Central memory CD8-positive, alpha-beta T cell (primary cell): ENCODE results near the gene DSCAML1.

Experiments used
- ATAC-seq: fragments of 150-1000 bp; cut with Tn5 transposase; replicated peaks from 2 replicates; pipeline ENCODE4 v1.10.0; 2022; ENCODE audit warnings: mild to moderate bottlenecking, moderate FRiP score, moderate number of reproducible peaks; ENCODE audit not compliant: poor library complexity, severe bottlenecking; ENCODE audit errors: extremely low read depth
- DNase-seq, 2 donors: peaks; one replicate each; pipeline ENCODE4 v3.0.0; 2021; ENCODE audit warnings: low spot score in 2 of 2
- H3K27ac Mint-ChIP-seq: one replicate; pipeline ENCODE4 v1.8.0; 2022; ENCODE audit warnings: low read depth, mild to moderate bottlenecking, moderate library complexity, mixed read lengths
- H3K27me3 Mint-ChIP-seq: one replicate; pipeline ENCODE4 v1.8.0; 2022; ENCODE audit warnings: mixed read lengths
- H3K36me3 Mint-ChIP-seq: one replicate; pipeline ENCODE4 v1.8.0; 2022; ENCODE audit warnings: mild to moderate bottlenecking, moderate library complexity, mixed read lengths; ENCODE audit not compliant: insufficient read depth
- H3K4me1 Mint-ChIP-seq: one replicate; pipeline ENCODE4 v1.8.0; 2022; ENCODE audit warnings: mixed read lengths
- H3K4me3 Mint-ChIP-seq: one replicate; pipeline ENCODE4 v1.8.0; 2022; ENCODE audit warnings: mild to moderate bottlenecking, moderate library complexity, mixed read lengths
- H3K9me3 Mint-ChIP-seq: one replicate; pipeline ENCODE4 v1.8.0; 2022; ENCODE audit warnings: mixed read lengths

DSCAML1 gene

DNA sequence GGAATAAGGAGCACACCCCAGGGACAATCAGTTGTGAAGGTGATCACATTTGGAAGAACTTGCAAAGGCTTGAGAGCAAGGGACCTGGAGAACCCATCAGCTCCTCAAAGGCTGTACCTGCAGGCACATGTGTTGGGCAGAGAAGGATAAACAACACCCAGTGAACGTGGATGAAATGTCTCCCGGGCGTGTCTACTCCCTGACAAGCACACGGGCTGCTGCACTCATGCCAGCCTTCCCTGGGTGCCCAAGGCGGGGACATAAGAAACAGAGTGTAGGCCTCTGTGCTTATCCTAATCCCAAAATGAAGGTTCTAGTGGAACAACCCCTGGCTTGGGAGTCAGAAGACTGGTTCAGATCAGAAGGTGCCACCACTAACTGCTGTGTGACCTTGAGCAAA is 46.7 kb downstream of the DSCAML1 start:
- H3K36me3 Mint-ChIP-seq = no peaks in the 10 kb centered on the region
- H3K27ac Mint-ChIP-seq = no peak overlapping the region
- H3K9me3 Mint-ChIP-seq = no peaks in the 10 kb centered on the region
- H3K4me1 Mint-ChIP-seq = no peaks in the 10 kb centered on the region
- H3K4me3 Mint-ChIP-seq = no peak overlapping the region
- H3K27me3 Mint-ChIP-seq = peaks cover 4% of the 10 kb centered on the region
- ATAC-seq = no peak
- no peak for DNase-seq

DNA sequence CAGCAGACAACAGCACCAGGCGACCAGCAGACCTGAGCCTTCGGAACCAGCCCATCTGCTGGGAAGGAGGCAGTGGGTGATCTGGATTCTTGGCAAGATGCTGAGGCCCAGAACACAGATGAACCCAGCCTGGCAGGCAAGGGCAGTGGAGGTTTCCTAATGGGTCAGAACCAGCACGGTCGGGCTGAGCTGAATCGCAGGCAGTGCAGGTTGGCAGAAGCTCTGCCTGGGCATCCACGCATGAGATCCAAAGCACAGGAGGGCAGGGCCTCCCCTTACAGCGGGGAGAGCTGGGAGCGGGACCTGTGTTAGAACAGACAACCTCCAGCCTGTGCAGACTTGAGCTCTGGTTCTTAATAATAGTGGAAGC is 47.5 kb downstream of the DSCAML1 start:
- DNase-seq (no peak), ATAC-seq (no peak)
- Mint-ChIP-seq H3K27me3 (peaks cover 4% of the 10 kb centered on the region), H3K4me1 (no peaks in the 10 kb centered on the region), H3K4me3 (no peak overlapping the region), H3K27ac (no peak overlapping the region), H3K9me3 (no peaks in the 10 kb centered on the region), H3K36me3 (no peaks in the 10 kb centered on the region)

DNA sequence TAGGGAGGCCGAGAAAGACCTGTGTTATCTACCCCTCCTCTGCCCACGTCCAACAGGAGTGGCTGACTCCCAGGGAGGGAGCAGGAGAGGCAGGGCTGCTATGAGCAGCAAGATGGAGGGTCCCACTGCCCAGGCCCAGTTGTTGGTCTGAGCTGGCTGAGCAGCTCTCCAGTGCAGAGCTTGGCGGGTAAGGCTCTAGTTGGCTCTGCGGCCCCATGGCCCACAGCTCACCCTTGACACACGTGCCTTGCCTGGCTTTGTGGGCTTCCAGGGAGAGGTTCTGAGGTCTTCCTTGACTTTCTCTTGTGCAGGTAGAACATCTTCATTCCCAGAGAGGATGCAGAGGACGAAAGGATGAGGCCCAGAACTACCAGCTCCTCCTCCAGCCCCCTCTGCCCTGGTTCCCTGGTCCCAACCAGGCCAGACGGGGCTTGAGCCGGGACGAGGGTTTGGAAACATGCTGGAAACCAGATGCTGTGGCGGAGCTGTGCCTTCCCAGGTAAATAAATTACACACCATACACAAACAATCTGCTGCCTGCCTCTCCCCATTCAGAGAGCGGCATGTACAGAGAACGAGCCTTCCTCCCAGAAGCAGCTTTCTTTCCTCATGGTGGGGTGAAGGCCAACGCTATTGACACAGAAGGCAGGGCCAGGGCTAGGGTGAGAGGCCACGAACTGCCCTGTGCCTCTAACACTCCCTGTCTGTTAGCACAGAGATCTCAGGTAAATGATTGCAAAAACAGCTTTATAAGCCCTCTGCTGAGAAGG is 48.1 kb downstream of the DSCAML1 start:
- Mint-ChIP-seq H3K27me3 (peaks cover 10% of the 10 kb centered on the region), H3K4me1 (no peaks in the 10 kb centered on the region), H3K27ac (no peak overlapping the region), H3K9me3 (no peaks in the 10 kb centered on the region), H3K36me3 (no peaks in the 10 kb centered on the region), H3K4me3 (no peak overlapping the region)
- no peak for DNase-seq
- ATAC-seq = no peak

DNA sequence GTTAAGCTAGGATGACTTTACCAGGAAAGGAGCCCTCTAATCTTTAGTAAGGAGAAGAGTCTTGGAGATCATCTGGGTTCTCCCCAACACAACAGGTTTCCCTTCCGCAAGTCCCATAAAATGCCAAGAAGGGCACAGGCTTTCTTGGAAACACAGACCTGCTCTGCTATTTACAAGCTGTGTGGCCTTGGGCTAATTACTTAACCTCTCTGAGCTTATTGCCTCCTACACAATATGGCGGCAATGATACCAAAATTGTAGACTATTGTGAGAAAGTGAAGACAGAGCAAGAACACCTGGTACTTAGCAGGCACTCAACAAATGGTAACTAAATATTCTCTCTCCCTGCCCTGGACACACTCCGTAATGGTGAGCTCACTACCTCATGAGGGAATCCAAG is 49.1 kb downstream of the DSCAML1 start:
- DNase-seq (no peak), ATAC-seq (no peak)
- Mint-ChIP-seq H3K27ac (no peak overlapping the region), H3K4me1 (no peaks in the 10 kb centered on the region), H3K36me3 (no peaks in the 10 kb centered on the region), H3K27me3 (peaks cover 15% of the 10 kb centered on the region), H3K4me3 (no peak overlapping the region), H3K9me3 (no peaks in the 10 kb centered on the region)

DNA sequence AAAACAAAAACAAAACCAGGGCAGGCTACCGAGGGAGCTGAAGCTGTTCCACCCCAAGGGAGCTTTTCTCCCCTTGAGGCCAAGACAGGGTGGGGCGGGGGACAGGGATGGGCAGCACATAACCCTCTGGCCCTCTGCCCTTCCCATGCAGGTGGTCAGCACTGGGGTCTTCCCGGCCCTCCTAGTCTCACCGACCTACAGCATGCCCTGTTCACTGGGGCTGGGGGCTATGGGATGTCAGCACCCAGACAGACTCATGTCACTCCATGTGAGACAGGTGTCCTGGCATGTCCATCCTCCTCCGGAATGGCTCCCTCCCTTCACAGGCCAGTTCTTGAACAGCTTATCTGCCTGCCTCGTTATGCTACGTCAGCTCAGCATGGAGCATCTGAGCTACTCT is 51.7 kb downstream of the DSCAML1 start:
- peaks cover 26% of the 10 kb centered on the region for H3K27me3 Mint-ChIP-seq
- DNase-seq = no peak

DNA sequence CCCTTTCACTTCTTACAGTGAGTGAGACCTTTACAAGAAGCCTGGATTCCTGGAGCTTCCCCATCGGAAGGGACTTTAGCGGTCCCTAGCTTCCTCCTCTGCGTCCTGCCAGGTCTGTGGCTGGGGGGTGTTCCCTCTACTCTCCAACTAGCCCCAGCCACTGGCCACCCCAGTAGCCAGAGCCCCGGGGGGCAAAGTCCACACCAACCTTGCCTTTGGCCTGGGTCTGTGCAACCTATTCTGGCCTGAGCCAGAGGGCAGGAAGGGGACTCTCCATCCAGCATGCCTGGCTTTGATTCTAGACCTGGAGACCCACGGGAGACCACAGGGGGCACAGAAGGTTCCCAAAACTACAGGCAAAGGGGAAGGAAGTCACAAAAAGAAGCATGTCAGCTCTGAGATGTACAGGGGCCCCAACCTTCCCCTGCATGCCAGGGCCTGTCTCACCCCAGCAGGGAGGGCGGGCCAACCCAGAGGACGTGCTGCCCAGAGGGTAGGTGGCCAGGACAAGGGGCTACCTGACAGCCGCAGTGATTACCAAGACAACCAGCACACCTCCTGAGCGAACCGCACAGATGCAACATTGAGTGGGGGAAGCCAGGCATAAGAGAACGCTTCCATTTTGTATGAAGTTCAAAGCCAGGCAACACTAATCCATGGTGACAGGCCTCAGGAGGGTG is 52.4 kb downstream of the DSCAML1 start:
- Mint-ChIP-seq H3K27me3 (peaks cover 33% of the 10 kb centered on the region), H3K9me3 (no peaks in the 10 kb centered on the region), H3K4me1 (no peaks in the 10 kb centered on the region), H3K4me3 (no peak overlapping the region), H3K36me3 (no peaks in the 10 kb centered on the region), H3K27ac (no peak overlapping the region)
- ATAC-seq = no peak
- no peak for DNase-seq

More for the DNA sequence above, 51.7 kb downstream of the DSCAML1 start:
- no peak for ATAC-seq
- H3K4me1 Mint-ChIP-seq = no peaks in the 10 kb centered on the region
- no peak overlapping the region for H3K27ac Mint-ChIP-seq
- no peaks in the 10 kb centered on the region for H3K36me3 Mint-ChIP-seq
- no peak overlapping the region for H3K4me3 Mint-ChIP-seq
- no peaks in the 10 kb centered on the region for H3K9me3 Mint-ChIP-seq

DNA sequence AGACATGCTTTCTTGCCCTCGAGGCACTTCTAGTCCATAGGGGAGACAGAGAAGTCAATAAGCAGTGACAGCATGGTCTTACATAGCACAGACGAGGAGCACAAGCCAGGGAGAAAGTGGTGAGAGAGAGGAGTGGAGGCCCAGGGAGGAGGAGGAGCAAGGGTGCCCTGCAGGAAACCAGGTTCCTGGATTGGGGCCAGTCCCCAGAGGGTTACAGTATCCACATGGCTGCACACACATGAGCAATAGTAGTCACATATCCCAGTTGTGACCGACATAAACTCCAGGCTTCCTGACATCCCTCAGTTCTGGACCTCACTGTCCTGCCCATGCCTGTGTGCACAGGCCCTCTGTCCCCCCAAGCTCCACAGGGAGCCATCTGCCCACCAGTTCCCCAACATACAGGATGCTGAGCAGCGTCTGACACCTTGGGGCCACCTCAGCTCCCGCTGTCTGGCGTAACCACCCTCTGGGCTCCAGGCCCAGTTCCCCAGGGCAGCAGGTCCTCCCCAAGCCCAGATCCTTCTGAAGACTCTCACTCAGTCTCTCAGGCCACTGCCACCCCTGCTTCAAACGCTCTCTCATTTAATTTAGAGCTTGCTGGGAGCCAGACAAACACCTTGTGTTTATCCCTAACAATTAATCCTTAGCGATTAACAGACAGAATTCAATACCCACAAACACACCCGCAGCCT is 53.7 kb downstream of the DSCAML1 start:
- ATAC-seq (peak; percentile 68), DNase-seq (peak in 1 of 2 donors; percentile 21)
- no peak overlapping the region for H3K27ac Mint-ChIP-seq
- no peaks in the 10 kb centered on the region for H3K4me1 Mint-ChIP-seq
- no peaks in the 10 kb centered on the region for H3K36me3 Mint-ChIP-seq
- H3K27me3 Mint-ChIP-seq = peaks cover 46% of the 10 kb centered on the region
- H3K4me3 Mint-ChIP-seq = no peak overlapping the region
- H3K9me3 Mint-ChIP-seq = no peaks in the 10 kb centered on the region

DNA sequence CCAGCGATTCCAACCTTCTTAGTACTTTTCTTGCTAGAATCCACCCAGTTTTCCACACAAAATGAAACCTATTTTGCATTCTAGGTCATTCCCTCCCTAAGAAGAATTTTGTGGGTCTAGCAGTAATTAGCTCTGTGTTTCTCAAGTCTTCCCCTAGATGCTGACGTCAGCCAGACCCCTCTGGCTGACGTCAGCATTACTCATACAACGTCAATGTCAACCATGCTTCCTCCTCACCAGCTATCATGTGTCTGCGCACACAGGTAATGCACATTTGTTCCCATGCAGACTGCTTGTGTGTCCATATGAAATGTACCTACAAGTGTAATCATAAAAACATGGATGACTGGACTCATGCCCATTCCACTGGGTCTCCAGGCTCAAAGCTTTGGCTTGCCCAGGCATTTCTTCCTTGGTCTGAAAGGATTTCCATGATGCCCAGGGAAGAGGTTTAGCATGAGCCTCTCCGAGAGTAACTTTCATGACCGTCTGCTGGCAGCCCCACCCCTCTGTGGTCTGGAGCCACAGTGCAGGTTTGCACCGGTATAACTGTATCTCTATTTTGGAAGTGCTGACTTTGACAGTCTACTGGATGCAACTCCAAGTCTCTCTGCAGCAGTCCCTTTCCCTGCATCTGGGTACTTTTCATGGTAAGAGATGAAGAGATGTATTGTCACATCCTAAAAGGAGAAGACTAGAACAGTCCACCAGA is 58.6 kb downstream of the DSCAML1 start:
- DNase-seq (no peak), ATAC-seq (no peak)
- H3K4me3 Mint-ChIP-seq = no peak overlapping the region
- H3K9me3 Mint-ChIP-seq = no peaks in the 10 kb centered on the region
- no peaks in the 10 kb centered on the region for H3K4me1 Mint-ChIP-seq
- no peak overlapping the region for H3K27ac Mint-ChIP-seq
- peaks cover 2% of the 10 kb centered on the region for H3K36me3 Mint-ChIP-seq
- peaks cover 31% of the 10 kb centered on the region for H3K27me3 Mint-ChIP-seq

DNA sequence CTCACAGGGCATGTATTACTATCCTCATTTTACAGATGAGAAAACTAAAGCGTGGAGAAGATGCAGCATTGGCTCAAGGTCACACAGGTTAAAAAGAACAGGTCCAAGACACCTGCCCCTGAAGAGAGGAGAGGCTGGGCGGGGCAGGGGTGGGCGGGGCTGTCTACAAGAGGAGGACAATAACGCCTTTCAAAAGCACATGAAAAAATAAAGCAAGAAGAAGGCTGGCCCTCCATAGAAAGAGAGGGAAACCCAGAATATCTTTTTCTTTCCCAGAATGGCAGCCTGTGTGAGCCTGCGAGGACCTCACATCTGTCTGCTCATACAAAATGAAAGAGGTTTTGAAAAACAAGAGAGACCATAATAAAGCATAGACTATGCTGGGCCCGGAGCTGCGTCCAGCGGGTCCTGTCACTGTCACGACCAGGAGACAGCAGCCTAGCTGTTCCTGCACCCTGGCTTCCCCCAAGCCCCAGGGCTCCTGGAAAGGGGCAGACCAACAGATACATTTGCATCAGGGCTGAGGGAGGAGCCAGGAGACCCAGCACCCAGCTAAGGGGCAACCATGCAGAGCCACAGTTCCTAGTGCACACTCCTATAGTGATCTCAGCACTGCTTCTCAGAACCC is 61.6 kb downstream of the DSCAML1 start:
- Mint-ChIP-seq H3K4me1 (no peaks in the 10 kb centered on the region), H3K36me3 (peaks cover 2% of the 10 kb centered on the region), H3K4me3 (no peak overlapping the region), H3K27me3 (peaks cover 22% of the 10 kb centered on the region), H3K9me3 (no peaks in the 10 kb centered on the region), H3K27ac (no peak overlapping the region)
- ATAC-seq (no peak), DNase-seq (no peak)

DNA sequence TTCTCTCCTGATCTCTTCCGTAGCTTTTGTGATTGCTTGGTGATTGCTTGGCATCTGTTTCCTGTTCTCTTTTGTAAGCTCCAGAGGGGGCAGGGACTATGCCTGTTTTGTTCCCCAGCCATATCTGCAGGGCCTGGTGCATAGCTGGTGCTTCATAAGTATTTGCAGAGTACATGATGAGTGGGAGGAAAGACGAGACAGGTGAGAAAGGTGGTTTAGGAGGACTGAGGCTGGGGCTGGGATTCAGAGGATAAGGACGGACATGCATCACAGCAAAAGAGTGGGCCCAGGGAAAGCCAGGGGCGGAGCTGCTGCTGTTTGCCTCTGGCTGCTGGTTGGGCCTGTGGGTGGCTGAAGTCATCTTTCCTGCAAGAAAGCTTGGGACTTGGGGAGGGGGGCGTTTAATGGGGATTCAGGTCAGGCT is 62.4 kb downstream of the DSCAML1 start:
- peaks cover 2% of the 10 kb centered on the region for H3K36me3 Mint-ChIP-seq
- no peaks in the 10 kb centered on the region for H3K9me3 Mint-ChIP-seq
- peaks cover 18% of the 10 kb centered on the region for H3K27me3 Mint-ChIP-seq
- no peak for ATAC-seq
- no peak for DNase-seq
- no peaks in the 10 kb centered on the region for H3K4me1 Mint-ChIP-seq
- H3K27ac Mint-ChIP-seq = no peak overlapping the region
- no peak overlapping the region for H3K4me3 Mint-ChIP-seq

DNA sequence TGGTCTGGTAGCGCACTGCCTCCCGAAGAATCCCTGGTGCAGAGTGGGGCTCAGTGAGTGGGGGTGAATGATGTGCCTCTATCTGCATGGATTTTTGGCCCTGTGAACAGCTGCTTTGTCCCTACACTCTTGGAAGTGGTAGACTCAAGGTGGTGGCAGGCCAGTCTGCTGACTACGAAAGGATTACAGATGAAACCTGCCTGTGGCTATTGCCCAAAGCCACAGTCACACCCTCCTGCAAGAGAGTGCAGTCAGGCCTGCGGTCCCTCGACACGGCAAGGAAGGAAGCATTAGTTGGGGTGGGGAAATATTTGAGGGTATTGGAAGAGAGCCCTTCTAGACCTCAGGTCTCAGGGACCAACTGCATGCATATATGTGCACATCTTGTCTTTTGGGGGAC is 63.7 kb downstream of the DSCAML1 start:
- Mint-ChIP-seq H3K9me3 (no peaks in the 10 kb centered on the region), H3K4me3 (no peak overlapping the region), H3K27me3 (peaks cover 12% of the 10 kb centered on the region), H3K27ac (no peak overlapping the region), H3K4me1 (no peaks in the 10 kb centered on the region), H3K36me3 (peaks cover 2% of the 10 kb centered on the region)
- ATAC-seq (no peak), DNase-seq (no peak)

DNA sequence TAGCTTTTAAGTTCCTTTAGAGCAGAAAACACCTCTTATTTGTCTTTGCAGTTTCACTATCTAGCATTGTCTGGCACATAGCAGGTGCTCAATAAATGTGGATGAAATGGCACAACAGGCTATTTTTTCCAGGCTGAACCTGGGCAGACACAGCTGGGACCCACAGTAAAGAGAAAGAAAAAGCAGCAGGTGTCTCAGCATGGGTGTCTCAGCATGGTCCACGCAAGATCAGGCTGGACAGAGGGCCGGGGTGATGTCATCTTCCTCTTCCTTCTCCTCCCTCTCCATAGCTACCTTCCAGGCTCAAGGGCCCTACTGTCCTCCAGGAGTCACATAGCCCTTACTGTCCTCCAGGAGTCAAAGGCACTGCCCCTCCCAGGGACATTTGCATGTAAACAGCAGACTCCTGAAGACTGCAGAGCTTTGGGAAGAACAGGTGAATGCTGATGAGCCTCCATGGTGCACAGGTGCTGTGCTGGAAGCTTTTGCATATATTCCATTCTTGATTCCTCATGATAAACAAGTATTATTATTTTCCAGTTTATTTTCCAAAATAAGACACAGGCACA is 65.2 kb downstream of the DSCAML1 start:
- H3K9me3 Mint-ChIP-seq = no peaks in the 10 kb centered on the region
- ATAC-seq (no peak), DNase-seq (no peak)
- H3K36me3 Mint-ChIP-seq = no peaks in the 10 kb centered on the region
- H3K27me3 Mint-ChIP-seq = peaks cover 12% of the 10 kb centered on the region
- no peak overlapping the region for H3K27ac Mint-ChIP-seq
- no peak overlapping the region for H3K4me3 Mint-ChIP-seq
- H3K4me1 Mint-ChIP-seq = no peaks in the 10 kb centered on the region
